Glomerular visceral epithelial cell (primary cell): ENCODE data around the gene MRPL43.

ENCODE experiments used
- DNase-seq: peaks from one replicate; pipeline ENCODE4 v3.0.0-alpha.2; 2016; ENCODE audit errors: extremely low spot score

Gene MRPL43

GRCh38 chr10:100968062-100968736 lies 19.1 kb downstream of the MRPL43 start:
- no peak for DNase-seq

GRCh38 chr10:100967332-100967731 lies 20.0 kb downstream of the MRPL43 start:
- no peak for DNase-seq

GRCh38 chr10:100966887-100967286 lies 20.4 kb downstream of the MRPL43 start:
- DNase-seq, result no peak

- no peak for DNase-seq
Observed at GRCh38 chr10:100965820-100966219, 21.5 kb downstream of the MRPL43 start.

DNA sequence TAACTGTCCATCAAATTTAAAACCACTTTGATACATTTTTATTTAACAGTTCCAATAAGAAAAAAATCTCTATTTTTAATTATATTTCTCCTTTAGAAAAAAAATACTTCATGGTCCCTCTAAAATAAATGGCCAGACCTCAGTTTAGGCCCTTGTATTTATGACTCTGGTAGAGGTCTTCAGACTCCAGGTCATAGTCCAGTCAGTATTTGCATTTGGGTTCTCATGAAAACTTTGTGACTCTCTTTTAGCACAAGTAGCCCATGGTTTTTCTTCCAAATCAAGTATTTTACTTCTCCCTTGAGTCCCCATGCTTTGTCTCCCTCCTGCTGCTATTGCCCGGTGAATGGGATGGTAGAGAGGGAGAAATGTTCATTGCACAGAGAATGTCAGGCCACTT lies 23.5 kb downstream of the MRPL43 start:
- DNase-seq, result no peak

DNA sequence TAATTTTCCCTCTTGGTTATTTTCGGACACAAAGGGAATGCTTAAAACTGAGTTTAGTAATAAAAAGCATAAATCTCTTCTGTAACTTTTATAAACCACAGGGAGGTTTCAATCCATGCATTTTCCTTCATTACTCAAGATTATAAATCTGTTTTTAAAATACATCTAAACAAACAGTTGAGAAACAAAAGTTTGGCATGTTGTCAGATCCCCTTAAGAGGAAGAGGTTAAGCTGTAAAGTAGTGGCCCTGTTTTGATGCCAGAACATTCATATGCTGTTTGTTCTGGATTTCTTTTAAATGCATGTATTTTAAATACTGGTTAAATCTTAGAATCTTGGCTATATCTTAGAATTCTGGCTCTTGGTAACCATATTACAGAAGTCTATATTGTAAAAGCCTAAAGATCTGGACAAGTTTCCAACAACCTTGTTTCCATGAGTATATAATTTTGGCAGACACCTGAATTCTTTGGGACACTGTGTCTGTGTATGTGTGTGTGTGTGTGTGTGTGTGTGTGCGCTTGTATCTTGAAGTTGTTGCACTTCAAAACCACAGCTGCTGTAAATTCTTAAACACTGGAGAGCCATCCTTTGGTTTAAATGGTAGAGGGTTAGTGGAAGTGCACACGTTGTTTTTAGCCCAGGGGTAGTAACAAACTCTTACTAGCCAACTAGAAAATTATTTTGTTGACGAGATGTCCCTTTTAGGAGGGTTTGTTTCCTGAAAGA lies 24.8 kb downstream of the MRPL43 start:
- no peak for DNase-seq

- no peak for DNase-seq
Observed at GRCh38 chr10:100960251-100960650, 27.0 kb downstream of the MRPL43 start.

GRCh38 chr10:100948916-100949315 lies 38.4 kb downstream of the MRPL43 start:
- DNase-seq, result no peak

- no peak for DNase-seq
Observed at GRCh38 chr10:100945754-100946153, 41.5 kb downstream of the MRPL43 start.

GRCh38 chr10:100943508-100943907 lies 43.8 kb downstream of the MRPL43 start:
- no peak for DNase-seq

GRCh38 chr10:100942229-100942628 lies 45.1 kb downstream of the MRPL43 start:
- no peak for DNase-seq

DNA sequence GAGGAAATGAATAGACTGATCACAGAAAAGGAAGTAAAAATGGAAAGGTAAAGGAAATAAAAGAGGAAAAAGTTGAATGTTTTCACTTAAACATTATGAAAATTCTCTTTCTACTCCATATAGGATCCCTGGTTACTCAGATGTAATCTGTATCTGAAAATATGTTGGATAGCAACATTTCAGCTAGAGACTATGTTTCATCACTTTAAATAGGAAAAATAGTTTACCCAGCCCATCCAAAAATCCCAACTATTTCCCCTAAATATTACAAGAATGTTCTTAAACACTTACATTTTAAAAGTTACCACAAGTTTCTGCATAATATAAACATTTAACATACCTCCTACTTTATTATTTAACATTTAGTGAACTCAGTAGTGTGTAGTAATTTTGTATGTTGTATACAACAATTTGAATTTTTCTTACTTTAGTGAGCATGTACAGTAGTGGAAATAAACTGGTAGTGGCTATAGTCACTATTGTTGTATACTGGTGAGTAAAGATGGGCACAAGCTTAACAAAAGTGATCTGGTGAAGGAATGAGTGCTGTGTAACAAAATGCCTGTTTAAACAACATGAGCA lies 47.4 kb downstream of the MRPL43 start:
- DNase-seq, result no peak
